Chondrocyte (in vitro differentiated cells): ENCODE data around the gene MAPK11. TPM values are rescaled to one million over a fixed set of nuclear protein-coding genes. Genes with fewer than 3 reads are reported as not detected.

Experiments
- DNase-seq: peaks from one replicate; pipeline ENCODE4 v3.0.0; 2021; ENCODE audit warnings: mixed read lengths, low spot score
- H3K27ac Mint-ChIP-seq: one replicate; pipeline ENCODE4 v1.8.0; 2021; ENCODE audit warnings: mild to moderate bottlenecking, moderate library complexity, mixed read lengths; ENCODE audit not compliant: unreplicated experiment
- H3K27me3 Mint-ChIP-seq: 2 replicates; pipeline ENCODE4 v1.8.0; 2021; ENCODE audit warnings: low read depth, mixed read lengths
- H3K36me3 Mint-ChIP-seq: 2 replicates; pipeline ENCODE4 v1.8.0; 2021; ENCODE audit warnings: low read depth, mixed read lengths
- H3K4me1 Mint-ChIP-seq: 2 replicates; pipeline ENCODE4 v1.8.0; 2021; ENCODE audit warnings: low read depth, mild to moderate bottlenecking, mixed read lengths
- H3K4me3 Mint-ChIP-seq: one replicate; pipeline ENCODE4 v1.8.0; 2021; ENCODE audit warnings: mild to moderate bottlenecking, moderate library complexity, mixed read lengths; ENCODE audit not compliant: unreplicated experiment
- H3K9me3 Mint-ChIP-seq: 2 replicates; pipeline ENCODE4 v1.8.0; 2021; ENCODE audit warnings: low read depth, mixed read lengths
- CTCF ChIP-seq: fragments of 200-600 bp; sonication (generic); IDR thresholded peaks from 2 replicates; pipeline ENCODE4 v1.5.0; 2021; ENCODE audit warnings: antibody characterized with exemption, mild to moderate bottlenecking, moderate library complexity
- total RNA-seq: library from RNA; stranded (reverse); gene quantifications from 3 replicates; pipeline ENCODE4 v1.2.1, GENCODE V29; 2021

Gene MAPK11
- total RNA-seq, 1 donor from 2014 or later: 19.9 TPM

GRCh38 chr22:50310949-50311444 lies 40.8 kb upstream of the MAPK11 start:
- DNase-seq: no peak
- peaks cover 17% of the 10 kb centered on the region for H3K4me1 Mint-ChIP-seq
- TF ChIP-seq CTCF: no peak
- no peak overlapping the region for H3K4me3 Mint-ChIP-seq
- no peaks in the 10 kb centered on the region for H3K27me3 Mint-ChIP-seq
- no peak overlapping the region for H3K27ac Mint-ChIP-seq
- H3K9me3 Mint-ChIP-seq: no peaks in the 10 kb centered on the region
- no peaks in the 10 kb centered on the region for H3K36me3 Mint-ChIP-seq

GRCh38 chr22:50310031-50310722 lies 40.0 kb upstream of the MAPK11 start:
- H3K27ac Mint-ChIP-seq: no peak overlapping the region
- no peak for DNase-seq

GRCh38 chr22:50309601-50309991 lies 39.4 kb upstream of the MAPK11 start:
- no peaks in the 10 kb centered on the region for H3K27me3 Mint-ChIP-seq
- TF ChIP-seq CTCF: no peak
- DNase-seq: no peak
- peak overlapping the region; percentile 97 for H3K27ac Mint-ChIP-seq
- H3K4me3 Mint-ChIP-seq: no peak overlapping the region
- H3K4me1 Mint-ChIP-seq: peaks cover 30% of the 10 kb centered on the region
- H3K36me3 Mint-ChIP-seq: no peaks in the 10 kb centered on the region
- H3K9me3 Mint-ChIP-seq: no peaks in the 10 kb centered on the region

More at GRCh38 chr22:50310031-50310722, 40.0 kb upstream of the MAPK11 start:
- Mint-ChIP-seq H3K27me3 (no peaks in the 10 kb centered on the region), H3K4me1 (peaks cover 24% of the 10 kb centered on the region), H3K36me3 (no peaks in the 10 kb centered on the region), H3K9me3 (no peaks in the 10 kb centered on the region), H3K4me3 (no peak overlapping the region)
- TF ChIP-seq CTCF: no peak

- H3K27ac Mint-ChIP-seq: peak overlapping the region; percentile 97
- H3K4me1 Mint-ChIP-seq: peaks cover 35% of the 10 kb centered on the region
- H3K27me3 Mint-ChIP-seq: no peaks in the 10 kb centered on the region
- H3K36me3 Mint-ChIP-seq: no peaks in the 10 kb centered on the region
- peak overlapping the region; percentile 55 for H3K4me3 Mint-ChIP-seq
- no peaks in the 10 kb centered on the region for H3K9me3 Mint-ChIP-seq
- DNase-seq: no peak
- no peak for TF ChIP-seq CTCF
Observed at GRCh38 chr22:50308986-50309600, 38.9 kb upstream of the MAPK11 start.

- H3K27me3 Mint-ChIP-seq: no peaks in the 10 kb centered on the region
- H3K9me3 Mint-ChIP-seq: no peaks in the 10 kb centered on the region
- peak overlapping the region; percentile 55 for H3K4me3 Mint-ChIP-seq
- peak overlapping the region; percentile 97 for H3K27ac Mint-ChIP-seq
- H3K36me3 Mint-ChIP-seq: no peaks in the 10 kb centered on the region
- no peak for DNase-seq
- H3K4me1 Mint-ChIP-seq: peaks cover 40% of the 10 kb centered on the region
- no peak for TF ChIP-seq CTCF
Observed at GRCh38 chr22:50308597-50308935, 38.4 kb upstream of the MAPK11 start.
